A204.1 (cell line): ENCODE data around the gene MTHFSD.

Experiments used
- FAIRE-seq: peaks from 2 replicates; lab custom pipeline; 2012; peaks lifted over from hg19 to GRCh38; lab: Jason Lieb, UNC

The MTHFSD gene

GRCh38 chr16:86528061-86528929 is 26.7 kb downstream of the MTHFSD start:
- FAIRE-seq: no peak

DNA sequence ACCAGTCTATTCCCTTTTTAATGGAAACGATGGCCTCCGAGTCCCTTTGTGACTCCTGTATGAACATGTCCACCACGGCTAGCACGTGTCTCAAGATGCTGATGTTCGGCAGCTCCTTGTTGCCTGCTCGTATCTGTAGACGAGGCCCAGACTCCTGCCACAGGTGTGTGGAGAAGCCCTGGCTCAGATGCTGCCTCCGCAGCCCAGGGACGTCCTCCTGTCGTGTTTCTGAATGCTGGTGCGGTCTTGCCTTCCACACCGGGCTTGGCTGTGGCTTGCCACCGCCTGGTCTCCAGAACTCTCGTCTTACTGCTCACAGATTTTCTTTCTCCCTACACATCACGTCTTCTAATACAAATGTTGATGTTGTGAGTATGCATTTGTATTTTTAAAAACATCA is 27.7 kb downstream of the MTHFSD start:
- FAIRE-seq: no peak

GRCh38 chr16:86525696-86526095 is 29.3 kb downstream of the MTHFSD start:
- no peak for FAIRE-seq

DNA sequence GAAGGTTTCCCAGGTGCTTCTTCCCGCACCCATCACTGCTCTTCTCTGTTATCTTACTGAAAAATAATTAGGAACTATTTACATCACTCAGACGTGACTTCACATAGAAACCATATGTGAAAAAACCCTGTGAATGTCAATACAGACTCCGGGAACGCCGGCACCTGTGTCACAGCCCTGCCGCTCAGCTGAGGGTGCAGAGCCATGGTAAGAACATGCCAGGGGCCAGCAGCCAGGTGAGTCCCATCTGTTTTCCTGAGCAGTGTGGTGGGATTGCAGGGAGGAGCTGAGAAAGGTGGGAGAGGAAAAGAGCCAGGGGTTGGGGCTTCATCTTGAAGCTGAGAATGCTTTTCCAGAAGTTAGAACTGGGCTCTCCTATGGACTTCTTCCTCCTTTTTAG is 31.0 kb downstream of the MTHFSD start:
- FAIRE-seq: no peak

DNA sequence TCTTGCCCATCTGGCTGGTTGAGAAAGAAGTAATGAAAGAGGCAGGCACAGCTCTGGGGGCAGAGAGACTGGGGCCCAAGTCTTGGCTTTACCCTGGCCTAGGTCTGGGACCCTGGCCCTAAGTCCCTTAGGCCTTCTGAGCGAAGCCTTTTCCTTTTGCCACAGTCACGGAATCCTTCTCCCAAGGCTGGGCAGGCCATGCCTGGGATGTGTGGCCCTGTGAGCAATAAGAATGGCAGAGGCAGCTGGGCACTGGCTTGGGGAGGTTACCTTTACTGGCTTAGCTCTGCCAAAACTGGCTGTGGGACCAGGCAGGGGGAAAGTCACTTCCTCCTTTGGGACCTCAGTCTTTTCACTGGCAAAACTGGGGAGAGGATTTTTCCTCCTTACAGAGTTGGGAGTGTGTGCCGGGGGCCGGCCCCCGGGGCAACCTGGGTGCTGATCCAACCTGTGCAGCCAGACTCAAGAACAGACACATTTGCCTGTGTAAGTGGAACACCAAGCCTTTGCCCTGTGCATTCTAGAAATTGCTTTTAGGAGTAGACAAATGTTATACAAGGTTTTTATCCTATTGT is 31.8 kb downstream of the MTHFSD start:
- FAIRE-seq: no peak

DNA sequence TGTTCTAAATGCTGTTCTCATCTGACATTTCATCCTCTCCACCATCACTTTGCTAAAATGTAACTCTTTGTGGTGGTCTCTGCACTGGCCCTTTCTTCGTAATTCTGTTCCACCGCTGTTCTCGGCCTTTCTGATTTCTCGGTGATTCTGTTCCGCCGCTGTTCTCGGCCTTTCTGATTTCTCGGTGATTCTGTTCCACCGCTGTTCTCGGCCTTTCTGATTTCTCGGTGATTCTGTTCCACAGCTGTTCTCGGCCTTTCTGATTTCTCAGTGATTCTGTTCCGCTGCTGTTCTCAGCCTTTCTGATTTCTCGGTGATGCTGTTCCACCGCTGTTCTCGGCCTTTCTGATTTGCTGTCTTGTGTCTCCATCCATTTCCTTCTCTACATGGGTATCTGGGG is 32.4 kb downstream of the MTHFSD start:
- no peak for FAIRE-seq

DNA sequence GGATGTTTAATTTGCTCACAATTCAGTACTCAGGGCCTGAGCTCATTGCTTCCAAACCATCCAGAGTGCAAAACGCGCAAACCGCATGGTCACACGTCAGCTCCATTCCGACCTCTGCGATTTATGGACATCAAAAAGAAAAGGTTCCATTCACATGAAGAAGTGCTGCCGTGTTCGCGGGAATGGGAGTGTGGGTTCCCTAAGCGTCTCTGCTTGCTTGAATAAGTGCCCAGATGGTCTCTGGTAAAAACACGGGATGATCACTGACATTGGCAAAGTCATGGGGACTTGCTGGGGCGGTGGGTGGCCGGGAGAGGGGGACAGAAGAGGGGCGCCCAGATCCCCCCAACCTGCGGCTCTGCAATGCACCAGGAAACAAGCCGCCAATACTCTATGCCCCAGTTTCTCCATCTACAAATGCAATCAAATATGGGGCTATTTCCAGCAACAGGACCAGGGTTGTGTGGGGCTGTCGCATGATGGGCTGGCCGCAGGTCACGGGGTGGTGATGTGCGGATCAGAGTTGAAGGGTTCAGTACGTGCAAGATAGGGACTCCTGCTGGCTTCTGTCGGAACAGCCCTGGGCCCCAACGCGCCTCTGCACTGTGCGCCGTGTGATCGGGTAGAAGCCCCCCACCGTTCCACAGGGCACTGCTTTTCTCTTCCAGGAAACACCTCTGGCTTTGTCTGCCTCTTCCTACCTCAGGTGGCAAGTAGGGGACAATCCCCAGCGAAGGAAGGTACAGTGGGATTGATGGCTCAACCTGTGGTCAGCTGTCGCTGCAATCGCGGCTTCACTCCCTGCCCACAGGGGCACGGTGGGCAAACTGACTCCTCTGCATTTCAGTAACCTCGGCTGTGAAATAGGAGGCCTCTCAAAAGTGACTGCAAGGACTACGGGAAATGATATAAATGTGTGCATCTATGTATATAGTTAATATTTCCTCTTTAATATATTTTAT is 33.5 kb downstream of the MTHFSD start:
- no peak for FAIRE-seq

DNA sequence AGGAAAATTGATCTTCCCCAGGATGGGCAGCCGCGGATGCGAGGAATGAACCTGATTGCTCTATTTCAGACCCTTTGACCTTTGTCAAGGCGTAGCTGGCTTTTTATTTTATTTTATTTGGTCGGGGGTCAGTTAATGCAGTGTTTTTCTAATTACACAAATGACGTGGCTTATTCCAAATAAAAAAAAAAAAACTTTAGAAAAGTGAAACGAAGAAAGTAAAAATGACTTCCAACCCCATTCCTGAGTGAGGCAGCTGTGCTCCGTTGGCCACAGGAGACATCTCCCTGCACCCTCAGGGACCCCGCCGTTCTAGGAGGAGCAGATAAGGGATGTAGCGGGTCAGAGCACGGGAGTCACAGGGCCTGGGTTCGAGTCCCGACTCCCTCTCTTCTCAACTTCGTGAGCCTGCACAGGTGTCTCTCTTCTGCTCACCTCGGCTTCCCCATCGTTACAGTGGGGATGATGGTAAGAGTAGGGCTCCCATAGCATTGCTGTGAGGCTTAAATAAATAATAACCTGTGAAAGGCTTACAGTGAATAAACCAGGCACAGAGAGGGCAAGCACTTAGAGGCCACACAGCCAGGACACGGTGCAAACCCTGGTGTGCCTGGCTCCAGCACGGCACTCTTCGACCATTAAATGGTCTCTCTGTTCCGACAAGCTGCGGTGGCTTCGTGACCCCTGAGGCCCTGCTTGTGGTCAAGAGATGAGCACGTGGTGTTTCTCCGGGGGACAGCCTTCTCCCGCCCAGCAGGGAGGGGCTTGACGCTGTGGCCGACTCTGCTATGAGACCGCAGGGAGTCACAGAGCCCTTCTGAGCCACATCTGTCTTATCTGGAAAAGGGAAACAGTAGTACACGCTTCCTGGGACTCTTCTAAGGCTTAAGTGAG is 34.5 kb downstream of the MTHFSD start:
- no peak for FAIRE-seq

DNA sequence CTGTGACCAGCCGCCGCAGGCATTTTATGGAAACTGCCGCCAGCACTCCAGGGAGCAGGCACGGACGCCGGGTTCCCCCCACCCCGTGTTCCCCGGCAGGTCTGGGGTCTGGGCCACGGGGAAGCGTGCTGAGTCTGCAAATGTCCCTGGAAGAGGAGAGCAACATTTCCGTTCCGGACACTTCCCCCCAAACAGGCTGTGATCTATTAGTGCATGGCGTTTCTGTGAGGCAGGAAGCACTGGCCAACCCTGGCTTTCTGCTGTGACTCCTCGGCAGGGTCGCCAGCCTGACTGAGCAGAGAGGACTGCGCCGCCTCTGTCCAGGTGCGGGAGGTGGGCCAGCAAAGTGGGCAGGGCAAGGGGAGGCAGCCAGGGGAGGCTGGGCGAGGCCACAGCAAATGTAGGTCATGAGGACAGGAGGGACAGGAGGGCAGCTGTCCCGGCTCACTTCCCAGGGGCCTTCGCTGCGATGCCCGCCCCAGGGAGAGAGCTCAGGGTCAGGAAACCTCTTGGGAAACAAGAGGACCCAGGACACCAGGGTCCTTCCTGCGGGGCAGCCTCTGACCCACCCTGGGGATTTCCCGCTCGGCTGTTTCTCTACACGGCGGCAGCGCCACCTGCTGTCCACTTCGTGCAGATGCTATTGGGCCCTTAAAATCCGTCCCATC is 35.3 kb downstream of the MTHFSD start:
- no peak for FAIRE-seq

- FAIRE-seq: no peak
Observed at GRCh38 chr16:86519007-86519648, 35.9 kb downstream of the MTHFSD start.

DNA sequence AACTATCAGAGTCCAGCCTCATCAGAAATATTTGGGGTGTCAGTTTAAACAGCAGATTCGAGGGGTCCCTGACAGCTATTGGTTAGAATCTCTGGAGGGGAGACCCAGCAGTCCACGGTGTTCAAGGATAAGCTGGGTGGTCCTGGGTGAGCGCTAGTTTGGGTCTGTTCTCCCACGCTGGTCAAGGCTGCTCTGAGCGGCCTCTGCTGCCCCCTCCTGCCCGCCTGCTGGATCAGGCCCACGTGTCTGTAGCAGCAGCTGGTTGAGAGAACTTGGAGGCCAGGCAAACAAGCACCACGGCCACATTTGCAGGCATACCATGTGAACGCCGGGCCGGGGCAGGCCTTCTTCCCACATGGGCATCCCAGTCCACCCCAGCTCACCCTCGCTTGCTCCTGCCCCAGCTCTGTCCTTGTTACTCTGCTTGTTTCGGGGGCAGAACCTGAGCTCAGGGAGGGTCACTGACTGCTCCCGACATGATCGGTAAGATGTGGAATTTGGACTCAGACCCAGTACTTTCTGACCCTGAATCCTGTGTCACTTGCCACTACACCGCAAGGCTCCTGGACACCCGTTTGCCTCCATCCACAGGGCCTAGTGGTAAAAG is 37.3 kb downstream of the MTHFSD start:
- FAIRE-seq: no peak

DNA sequence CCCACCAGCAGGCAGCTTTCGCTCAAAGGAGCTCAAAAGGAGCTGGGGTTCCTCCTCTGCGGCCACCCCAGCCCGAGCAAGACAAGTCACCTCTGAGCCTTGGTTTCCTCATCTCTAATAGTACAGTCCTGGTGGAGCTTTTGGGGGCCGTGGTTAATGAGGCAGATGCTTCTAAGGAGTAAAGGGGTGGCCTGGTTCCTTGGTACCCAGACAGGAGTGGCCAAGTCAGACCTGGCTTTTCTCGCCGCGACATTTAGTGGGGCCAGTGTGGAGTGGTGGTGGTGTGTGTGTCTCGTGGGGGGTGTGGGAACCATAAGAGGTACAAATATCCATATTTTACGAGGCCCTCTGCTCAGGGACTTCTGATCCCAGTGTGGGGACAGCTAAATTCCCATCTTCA is 38.0 kb downstream of the MTHFSD start:
- no peak for FAIRE-seq

GRCh38 chr16:86516623-86517003 is 38.4 kb downstream of the MTHFSD start:
- no peak for FAIRE-seq

GRCh38 chr16:86515777-86516622 is 39.0 kb downstream of the MTHFSD start:
- FAIRE-seq: no peak

GRCh38 chr16:86515413-86515776 is 39.6 kb downstream of the MTHFSD start:
- FAIRE-seq: no peak

DNA sequence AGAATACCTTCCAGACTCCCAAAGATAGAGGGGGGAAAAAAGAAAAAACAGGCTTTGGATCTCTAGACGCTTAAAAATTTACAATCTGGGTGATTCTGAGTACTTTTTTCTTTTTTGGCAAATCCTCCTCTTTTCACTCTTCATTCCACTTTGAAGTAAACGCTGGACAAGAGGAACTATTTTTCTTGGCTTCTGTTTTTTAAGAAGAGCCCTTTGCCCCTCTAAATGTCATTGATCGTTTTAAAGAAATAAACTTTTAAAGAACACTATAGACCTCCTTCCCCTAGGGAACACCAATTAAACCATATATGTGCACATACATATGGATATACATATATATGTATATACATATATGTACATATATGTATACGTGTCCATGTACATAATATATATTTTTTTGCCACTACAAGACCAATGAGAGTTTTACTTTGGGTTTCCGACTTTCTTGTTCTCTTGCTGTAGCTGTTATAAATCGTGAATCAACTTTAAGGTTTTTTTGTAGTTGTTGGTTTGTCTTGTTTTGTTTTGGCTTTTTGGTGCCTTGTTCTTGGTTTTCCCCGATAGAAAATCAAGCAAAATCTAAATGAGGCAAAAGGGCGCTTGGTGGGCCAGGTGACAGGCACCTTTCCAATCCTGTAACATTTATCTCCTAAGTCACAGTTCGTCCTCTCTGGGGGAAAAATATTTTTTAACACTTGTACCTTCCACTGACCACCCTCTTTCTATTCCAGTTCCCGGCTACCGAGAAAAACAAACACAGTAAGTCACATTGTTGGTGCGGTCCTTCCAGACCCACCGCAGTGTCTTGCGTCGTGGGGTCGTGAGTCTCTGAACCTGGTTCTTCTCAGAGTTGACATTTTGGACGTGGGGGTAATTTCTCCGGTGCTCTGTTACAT is 40.3 kb downstream of the MTHFSD start:
- FAIRE-seq: no peak

GRCh38 chr16:86513471-86514277 is 41.4 kb downstream of the MTHFSD start:
- FAIRE-seq: no peak
